ENCODE measurements around the gene CHRNA1.

Gene CHRNA1

DNA sequence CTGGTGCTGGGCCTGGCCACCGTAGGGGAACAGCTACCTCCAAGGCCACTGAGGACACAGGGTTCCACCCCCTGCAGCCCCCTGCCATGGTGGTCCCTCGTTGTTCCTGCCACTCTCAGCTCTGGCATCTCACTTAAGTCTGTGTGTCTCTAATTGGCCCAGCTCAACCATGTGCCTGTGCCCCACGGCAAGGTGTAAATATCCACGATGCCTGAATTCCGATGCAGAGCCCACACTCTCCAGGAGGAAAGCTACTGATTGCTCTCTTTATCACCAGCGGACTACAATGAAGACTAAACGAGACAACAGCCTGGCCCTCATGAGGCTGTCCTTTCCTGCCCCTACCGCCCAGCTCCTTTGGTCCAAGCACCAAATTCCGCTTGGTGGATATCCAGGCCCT, 17.0 kb upstream of the CHRNA1 start:
- no peak for DNase-seq

DNA sequence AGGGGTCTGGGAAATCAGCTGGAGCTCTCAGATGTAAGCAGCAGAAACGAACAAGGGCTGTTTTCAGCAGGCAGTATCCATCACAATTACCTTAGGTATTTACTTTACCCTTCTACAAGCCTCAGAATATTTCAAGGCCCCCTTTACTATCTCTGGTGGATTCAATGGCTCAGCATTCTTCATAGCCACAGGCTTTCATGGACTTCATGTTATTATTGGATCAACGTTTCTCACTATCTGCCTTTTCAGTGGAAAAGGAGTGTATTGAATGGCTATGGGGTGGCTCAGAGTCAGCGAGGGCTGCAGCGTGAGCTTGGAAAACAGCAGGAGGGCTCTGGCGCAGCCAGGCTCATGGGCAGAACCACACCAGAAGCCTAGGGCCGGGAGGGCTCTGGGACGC, 16.6 kb upstream of the CHRNA1 start:
- no peak for DNase-seq

DNA sequence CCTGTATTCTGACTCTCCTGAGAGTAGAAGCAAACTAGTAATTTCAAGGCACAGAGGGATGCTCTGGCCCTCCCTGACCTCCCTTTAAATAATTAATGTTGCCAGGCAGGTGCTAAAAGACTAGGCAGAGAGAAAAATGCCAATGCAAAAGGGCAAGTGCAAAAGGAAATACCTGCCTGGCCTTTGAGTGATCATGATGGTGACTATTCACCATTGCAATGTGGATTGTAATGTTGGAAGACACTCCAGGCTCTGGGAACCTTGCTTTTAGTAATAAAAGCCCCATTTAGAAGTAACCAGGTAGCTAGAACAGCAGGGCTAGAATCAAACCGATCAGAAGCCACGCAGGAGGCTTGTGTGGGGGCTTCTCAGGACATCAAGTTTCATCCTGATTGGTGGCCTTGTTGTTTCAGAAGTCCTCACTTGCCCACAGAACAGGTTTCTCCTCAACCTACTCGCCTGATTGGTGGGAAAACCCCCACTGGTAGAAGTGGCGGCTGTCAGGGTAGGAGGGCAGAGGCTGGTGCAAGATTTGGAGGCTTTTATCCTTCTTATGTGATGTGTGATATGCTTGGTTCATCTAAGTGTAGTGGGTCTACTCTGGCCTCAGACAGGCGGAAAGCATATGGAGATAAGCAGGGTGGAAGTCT, 16.0 kb upstream of the CHRNA1 start:
- DNase-seq: no peak

DNA sequence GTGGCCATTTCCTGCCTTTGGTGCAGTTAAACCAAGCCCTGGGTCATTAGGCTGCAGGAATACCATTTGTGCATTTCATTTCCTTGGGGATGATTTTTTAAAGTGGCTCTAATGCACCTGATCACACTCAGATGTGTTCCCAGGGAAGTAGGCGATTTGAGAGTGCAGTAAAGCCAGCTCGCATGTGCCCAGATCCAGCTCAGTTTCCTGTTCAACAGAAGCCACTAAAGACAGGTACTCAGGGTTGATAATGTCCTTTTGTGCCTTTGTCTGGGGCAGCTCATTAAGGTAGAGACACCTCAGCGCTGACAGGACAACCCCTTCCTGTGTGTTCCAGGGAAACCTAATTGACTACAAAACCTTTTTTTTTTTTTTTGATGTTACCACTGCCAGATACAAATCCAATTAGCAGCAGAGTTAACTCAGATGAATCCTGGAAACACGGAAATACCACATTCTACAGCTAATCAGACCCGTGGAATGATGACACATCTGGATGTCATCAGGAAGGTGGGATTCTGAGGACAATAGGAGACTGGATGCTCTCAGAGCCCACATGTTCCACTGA, 15.2 kb upstream of the CHRNA1 start:
- no peak for DNase-seq

DNA sequence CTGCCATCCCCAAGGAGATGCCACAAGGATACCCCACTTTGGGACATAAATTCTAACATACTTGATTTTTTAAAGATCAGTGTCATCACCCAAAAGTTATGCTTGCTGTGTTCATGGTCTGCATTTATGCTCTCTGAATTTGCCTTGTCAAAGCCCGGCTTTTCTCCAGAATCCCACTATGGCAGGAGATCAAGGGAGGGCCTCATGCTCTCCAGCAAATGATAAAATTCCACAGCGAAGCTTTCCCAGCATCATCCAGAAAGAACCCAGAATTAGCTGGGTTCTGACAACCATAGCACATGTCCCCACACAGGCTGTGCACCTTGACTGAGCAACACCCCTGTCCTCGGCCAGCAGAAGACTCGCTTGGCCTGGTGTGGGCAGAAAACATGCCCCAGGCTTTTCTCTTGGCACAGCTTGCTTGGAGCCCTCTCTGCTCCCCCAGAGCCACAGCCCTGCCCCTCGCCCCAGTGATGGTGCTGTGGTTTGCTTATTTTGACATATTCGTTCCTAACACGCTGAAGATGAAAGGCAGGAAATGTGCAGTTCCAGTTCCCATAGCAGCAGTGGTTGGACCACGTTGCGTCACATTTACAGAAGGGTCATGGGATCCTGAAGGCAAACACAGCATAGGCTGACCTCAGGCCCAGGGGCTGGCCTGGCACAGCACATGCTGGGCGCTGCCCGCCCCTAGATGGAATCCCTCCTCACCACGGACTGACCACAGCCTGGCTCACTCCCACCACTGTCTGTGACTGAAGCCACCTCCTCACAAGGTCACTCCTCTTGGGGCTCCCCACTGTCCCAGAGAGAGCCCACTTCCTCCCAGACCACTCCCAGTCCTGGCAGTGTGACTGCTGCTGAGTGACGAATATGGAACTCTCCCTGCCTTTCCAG, 14.1 kb upstream of the CHRNA1 start:
- no peak for DNase-seq

DNA sequence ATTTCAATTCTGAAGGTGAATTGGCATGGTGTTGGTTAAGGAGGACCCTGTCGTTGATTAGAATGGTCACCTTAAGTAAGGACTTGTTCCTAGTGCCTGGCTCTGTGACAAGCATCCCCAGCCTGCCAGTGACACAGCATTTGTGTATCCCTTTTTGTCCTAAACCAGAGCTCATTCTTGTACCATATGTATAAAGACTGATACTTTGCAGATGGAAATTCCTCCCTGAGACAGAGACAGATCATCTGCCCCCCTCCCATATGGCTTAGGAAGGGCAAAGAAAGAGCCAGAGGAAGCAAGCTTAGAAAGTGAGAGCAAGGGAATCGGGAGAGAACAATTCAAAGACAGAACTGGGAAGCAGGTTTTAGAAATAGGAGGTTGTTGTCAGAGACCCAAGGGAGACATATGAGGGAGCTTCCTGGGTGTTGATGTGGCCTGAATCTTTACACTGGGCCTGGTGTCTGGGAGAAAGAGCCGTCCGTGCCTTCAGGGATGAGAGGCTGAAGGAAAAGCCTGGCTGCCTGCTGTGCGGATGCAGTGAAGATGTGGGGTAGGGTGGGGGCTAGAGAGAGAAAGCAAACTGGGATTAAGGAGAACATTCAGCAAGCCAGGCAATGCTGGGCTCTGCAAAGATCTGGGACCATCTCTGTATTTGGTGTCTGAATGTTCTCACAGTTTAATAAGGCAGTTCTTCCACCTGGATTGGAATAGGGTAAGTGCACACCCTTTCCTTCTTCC, 13.2 kb upstream of the CHRNA1 start:
- DNase-seq: no peak

DNA sequence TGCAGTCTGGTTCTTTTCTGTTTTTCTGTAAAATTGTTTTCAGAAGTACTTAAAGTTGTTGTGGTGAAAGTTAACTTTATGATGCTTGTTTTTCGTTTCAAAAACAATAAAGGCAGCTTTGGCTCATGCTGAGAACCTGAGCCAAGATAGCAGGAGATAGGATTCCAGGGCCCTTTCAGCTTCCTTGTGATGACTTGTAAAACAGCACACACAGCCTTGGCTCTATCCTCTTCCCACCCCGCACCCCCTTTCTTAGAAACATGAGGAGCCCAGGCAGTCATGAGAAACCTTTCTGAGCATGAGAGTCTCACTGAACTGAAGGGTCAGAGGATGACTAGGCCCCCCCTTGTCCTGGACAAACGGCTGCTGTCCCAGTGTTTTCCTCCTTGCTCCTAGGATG, 12.4 kb upstream of the CHRNA1 start:
- no peak for DNase-seq

DNA sequence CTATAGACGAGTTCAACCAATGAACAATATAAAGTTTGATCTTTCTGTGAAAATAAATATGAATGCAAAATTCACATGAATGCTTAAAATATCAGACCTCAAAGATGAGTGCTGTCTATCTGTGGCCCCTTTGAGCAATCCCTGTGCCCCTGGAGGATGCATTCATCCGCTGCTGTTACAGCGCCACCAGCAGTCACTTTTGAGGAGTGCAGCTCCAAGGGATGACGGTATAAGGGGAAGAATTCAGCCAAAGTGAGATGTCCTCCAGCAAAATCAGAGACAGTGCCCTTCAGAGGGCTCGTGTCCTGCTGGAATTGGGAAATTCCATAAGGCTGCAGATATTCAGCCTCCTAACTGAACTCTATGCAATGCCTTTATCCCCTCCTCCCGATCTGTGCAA, 12.0 kb upstream of the CHRNA1 start:
- DNase-seq: no peak

DNA sequence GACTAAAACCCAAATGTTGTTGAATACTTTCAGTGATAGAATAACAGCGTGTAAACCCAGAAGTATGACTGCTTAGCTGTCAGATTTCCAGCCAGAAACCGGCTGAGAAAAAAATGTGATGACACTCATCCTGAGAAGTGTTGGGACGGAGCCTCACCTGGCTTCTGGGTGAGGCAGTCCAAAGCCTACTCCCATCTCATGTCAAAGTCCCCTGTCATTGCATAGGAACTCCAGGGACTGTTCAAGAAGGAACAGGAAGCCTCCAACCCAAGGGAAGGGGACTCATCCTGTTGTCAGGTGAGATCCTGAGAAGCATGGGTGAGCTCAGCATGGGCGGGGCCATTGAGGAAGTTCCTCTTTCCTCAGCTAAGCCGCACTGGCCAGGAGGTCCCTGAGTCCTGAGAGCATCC, 11.3 kb upstream of the CHRNA1 start:
- DNase-seq: no peak

DNA sequence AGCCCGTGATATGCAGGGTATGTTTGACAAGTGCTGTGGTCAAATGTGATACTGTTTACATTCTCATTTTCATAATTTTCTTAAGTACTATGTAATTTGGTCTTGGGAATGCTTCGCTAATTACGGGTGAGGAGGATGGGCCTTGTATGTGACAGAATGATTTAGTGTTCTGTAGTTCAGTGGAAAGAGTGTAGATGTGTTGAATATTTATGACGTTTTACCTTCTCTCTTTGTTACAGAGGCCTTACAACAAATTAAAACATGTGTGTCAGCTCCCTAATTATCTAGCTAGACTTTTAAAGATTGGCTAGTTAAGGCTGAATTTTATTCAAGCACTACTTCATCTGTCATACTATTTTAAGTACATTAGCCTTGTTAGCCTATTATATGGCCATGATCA, 10.6 kb upstream of the CHRNA1 start:
- DNase-seq: no peak

DNA sequence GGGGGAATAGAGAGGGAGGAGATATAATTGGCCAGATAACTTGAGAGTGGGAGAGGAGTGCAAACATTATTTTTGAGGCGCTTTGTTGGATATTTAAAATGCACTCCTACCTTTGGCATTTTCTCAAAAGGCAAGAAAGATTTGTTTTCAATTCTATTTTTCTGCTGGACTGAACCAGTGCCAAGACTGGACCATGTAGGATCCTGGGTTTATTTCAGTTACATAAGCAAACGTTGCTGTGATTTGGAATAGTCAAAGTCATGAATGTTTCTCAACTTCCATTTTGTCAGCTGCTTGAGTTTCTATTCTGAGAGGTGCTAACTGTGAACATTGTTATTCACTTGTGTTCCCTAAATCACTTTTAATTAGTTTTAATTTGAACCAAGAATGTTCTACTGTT, 8.9 kb upstream of the CHRNA1 start:
- DNase-seq: no peak

DNA sequence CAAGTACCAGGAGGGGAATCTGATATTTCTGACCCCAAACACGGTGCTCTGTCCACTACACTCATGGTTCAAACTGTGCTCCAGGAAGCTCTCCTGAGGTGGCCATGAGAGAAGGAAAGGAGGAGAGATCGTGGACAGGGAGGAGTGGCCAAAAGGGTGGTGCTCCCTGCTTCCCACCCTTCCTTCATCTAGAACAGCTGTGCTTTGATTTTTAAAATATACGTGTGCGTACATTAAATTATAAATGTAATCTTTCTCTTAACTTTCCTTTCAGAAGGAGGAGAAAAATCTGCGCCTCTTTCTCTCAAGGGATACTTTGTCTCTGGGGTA, 8.2 kb upstream of the CHRNA1 start:
- no peak for DNase-seq

DNA sequence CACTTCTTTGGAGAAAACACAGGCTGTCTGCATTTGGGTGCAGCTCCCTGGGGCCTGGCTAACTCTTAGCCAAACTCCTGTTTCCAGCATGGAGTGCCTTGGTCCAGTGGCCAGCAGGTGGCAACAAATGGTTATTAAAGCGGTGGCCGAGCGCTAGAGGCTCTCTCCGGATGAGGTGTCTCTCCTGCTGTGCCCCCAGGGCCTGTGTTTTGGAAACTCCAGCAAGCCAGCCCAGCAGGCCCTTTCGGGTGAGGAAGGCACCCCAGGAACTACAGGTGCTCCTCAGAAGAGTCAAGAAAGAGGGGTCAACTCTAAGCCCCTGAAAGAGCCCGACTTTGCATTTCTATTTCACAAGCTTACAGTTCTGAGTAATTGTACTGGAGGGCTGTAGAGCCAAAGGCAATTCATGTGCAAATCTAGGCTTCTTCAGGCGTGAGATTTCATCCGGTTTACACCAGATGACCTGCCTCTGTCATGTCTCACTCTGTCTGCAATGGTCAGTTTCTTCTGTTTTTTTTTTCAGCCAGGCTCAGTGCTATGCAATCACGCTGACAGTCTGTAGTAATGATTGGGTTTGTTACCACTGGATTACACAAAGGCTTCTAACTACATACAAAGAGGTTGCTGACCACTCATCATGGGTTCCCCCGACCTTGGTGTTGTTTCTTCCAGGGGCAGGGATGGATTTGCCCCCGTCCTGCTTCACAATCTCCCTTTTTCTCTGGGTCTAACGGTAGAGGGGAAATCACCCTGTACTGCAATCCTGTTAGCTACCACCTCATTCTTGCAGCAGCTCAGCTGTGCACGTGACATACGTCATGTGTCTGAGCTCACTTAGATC, 7.6 kb upstream of the CHRNA1 start:
- no peak for DNase-seq

DNA sequence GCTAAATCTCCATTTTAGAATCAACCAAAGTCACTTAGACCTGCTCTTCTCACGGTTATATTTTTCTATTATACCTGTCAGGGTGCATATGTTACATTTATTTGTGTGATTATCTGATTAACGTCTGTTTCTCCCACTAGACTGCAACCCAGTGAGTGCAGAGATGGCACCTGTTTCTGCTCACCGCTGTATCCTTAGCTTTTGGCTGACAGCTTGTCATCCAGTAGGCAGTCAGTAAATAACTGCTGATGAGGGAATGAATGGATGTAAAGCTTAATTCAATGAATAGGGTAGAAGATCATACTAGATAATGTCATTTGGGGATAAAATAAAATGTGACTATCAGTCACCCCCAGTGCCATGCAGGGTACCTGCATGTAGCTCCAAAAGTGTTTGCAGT, 6.9 kb upstream of the CHRNA1 start:
- no peak for DNase-seq

DNA sequence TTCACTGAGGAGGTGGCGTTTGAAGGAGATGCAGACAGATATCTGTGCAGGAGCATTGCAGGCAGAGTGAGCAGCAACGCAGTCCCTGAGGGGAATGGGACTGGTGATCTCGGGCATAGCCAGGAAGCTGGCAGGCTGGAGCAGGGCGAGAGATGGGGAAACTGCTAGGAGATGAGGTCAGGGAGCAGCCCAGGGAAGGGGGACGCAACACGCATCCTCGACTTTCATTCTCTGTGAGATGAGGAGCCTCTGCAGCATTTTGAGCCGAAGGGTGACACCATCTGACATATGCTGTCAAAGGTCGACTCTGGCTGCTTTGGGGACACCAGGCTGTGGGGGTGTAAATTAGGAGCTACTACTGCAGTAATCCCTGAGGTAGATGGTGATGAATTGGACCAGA, 4.3 kb upstream of the CHRNA1 start:
- DNase-seq: no peak

DNA sequence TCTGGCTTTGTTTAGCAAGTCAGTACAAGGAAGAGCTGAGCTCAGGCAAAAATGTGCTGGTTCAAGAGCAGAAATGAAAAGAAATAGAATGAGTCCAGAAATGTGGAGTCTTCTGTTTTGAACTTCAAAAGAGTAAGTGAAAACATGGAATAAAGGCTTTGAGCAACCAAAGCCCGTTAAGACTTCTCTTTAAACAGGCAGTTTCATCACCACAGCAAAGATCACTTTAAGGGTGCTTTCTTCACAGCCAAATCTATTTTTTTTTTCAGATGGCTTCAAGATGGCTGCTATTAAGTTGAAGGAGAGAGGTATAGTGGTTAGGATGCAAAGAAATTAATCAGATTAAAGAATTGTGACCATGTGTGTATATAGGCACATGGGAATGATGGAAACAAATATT, 2.0 kb upstream of the CHRNA1 start:
- DNase-seq: no peak

DNA sequence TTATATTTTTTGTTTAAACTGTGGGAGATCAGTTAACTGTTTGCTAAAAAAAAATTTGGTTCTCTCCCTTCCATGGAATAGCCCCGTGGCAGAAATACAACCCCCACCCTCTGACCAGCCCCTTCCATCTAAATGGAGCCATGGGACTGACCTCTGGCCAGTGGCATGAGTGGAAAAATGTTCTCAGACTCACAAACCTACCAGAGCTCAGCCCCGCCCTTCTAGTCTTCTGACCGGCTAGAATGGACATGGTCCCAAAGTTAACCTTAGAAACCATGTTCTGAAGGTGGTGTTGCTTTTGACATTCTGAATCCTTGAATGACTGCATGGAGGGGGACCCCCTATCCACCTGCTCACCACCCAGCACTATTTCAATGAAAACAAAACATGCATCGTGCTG, 1.3 kb upstream of the CHRNA1 start:
- no peak for DNase-seq

DNA sequence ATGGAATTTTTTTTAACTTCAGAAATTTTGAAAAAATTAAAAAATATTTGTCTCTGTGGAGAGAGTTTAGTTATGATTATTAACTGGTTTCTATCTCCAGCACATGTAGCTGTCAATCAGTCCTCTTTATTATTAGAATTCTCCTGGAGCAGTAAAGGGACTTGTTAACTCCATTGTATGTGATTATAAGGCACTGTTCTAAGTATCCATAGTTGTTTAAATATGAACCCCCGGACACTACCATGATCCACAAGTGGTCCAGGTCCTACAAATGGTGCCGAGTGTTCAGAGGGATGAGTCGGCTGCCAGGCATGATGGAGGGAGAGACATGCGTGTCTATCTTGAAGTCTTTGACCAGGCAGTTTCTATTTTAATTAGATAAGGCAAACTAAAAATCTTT, 492 bp downstream of the CHRNA1 start:
- no peak for DNase-seq

DNA sequence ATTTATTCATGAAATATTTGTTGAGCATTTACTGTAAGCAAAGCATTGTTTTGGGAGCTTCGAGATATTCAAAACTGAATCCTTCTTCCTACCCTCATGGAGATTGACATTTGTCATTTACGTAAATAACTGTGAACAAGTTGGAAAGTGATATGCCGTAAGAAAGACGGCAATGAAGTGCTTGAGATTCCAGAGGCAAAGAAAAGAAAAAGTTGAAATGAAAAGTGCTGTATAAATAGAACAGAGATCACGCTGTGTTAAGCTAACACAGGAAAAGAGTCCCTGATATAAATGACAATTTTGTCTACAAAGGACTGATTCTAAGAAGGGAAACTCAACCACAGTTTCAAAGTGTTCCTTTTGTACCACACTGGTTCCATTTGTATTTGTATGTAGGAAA, 1.8 kb downstream of the CHRNA1 start:
- no peak for DNase-seq

DNA sequence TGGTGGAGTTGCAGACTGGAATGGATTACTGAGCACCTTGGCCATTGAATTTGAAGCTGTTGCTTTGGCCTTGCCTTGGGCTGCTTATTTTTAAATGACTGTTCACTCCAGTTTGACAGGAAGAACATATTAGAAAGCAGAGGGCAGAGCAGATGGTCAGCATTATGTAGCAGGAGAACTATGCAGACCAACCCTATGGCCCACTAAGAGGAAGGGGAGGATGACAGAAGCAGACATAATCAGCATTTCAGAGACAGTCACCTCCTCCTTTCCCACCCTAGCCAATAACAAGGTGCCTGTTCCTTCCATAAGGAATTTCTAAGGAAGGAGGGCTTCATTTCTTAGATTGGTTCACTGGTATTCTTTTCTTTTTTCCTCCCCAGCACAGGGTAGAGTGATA, 2.4 kb downstream of the CHRNA1 start:
- no peak for DNase-seq

DNA sequence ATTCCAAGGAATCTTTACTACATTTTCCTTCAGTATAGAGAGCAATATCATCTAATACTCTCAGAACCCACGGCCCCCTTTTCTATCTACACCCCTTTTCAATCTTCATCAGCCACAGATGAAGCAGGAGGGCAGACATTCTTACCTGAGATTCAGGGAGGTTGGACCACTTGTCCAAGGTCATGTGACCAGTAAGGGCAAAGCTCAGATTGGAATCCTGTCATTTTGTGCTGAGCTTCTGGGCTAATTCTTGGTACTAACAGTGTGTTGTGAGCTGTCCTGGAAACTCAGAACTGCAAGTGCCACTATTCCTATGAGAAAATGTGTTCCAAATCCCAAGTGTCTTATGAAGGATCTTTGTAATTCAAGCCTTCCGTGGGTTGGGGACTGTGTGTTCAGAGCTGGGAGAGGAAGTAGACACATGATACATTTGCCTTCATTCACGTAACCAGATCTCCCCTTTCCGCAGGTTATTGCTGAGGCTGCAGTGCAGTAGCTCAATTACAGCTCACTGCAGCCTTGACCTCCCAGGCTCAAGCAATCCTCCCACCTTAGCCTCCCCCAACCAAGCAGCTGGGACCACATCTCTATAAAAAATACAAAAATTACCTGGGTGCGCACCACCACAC, 3.3 kb downstream of the CHRNA1 start:
- DNase-seq: no peak

DNA sequence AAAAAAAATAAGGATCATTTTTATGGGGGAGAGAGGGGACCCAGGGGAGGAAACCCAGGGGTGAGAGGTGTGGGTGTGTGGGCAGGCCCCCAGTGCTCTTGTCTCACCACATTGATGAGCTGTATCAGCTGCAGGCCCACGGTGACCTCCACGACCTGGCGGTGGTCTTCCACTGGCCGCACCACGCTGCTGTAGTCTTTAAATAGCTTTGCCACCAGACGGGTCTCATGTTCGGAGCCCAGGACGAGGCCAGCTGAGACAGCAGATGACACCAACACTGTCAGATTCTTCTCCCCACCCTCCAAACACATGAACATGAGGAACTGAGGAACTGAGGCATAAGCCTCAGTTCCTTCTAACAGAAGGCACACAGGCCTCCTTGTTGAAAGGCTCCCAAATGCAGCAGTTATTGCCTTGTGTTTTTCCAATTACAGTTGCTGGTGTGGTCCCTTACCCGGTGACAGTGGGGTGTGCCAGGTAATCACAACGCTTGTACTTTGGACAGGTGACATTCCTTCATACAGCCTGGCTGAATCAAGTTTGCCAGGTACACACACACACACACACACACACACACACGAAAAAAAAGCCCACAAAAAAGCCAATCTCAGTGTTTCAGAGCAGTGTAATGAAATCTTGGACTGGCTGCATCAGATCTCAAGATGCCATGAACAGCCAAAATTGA, 4.7 kb downstream of the CHRNA1 start:
- no peak for DNase-seq

All from NCI-H446 treated with DMSO at 0.1 percent for 48 hours (cell line).